GM23248 (cell line): ENCODE measurements around the gene DEFB129.

ENCODE experiments used
- EZH2 ChIP-seq: fragments of 200-600 bp; sonication (generic); IDR thresholded peaks from 2 replicates; pipeline ENCODE4 v1.6.1; 2018; ENCODE audit warnings: antibody characterized with exemption, mild to moderate bottlenecking; ENCODE audit not compliant: insufficient read depth, poor library complexity, severe bottlenecking
- EZH2phosphoT487 ChIP-seq: fragments of 200-600 bp; sonication (generic); IDR thresholded peaks from 2 replicates; pipeline ENCODE4 v1.6.1; 2018; ENCODE audit warnings: antibody characterized with exemption, moderate library complexity, mild to moderate bottlenecking, low read depth; ENCODE audit not compliant: insufficient read depth

DNA sequence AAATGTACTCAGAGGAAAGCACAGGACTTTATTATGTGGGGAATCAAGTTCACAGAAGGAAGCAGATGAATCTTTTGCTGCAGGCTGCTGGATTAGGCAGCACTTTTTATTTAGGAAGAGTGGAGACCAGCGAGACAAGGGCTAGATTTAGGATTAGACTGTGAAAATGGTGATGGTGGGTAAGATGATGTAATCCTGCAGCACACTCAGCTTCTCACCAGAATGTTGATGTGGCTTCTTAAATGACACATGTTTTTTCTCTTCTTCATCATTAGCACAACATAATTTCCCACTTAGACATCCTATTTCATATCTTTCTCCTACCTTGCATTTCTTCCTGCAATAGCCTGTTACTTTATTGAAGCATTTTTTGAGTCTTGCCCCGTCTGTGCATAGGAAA lies 39.3 kb upstream of the DEFB129 start:
- TF ChIP-seq EZH2phosphoT487 = no peak
- TF ChIP-seq EZH2 = no peak
